IPS-NIHi7 (cell line): Measurements from ENCODE around the gene EGR1.

Experiments
- DNase-seq: peaks from one replicate; pipeline ENCODE4 v3.0.0; 2012; ENCODE audit warnings: mixed read lengths; ENCODE audit errors: extremely low spot score

EGR1 gene

GRCh38 chr5:138465261-138466124, at the start of gene EGR1:
EGR1 (plus strand) TSS chr5:138465479; CDS start chr5:138465762, 283 bp downstream.
- peak; percentile 82 for DNase-seq

GRCh38 chr5:138418444-138418843, 46.8 kb upstream of the EGR1 start:
- DNase-seq = no peak

GRCh38 chr5:138425079-138425478, 40.2 kb upstream of the EGR1 start:
- no peak for DNase-seq

- no peak for DNase-seq
Measured at GRCh38 chr5:138435943-138436342, 29.3 kb upstream of the EGR1 start.

GRCh38 chr5:138438003-138438723, 27.1 kb upstream of the EGR1 start:
- peak; percentile 38 for DNase-seq

- peak; percentile 93 for DNase-seq
Measured at GRCh38 chr5:138438724-138439476, 26.4 kb upstream of the EGR1 start, which contains the start of gene REEP2. REEP2 (plus strand) TSS chr5:138439057; CDS start chr5:138439209, 152 bp downstream.

GRCh38 chr5:138439477-138440158, 25.7 kb upstream of the EGR1 start:
- peak; percentile 48 for DNase-seq

GRCh38 chr5:138440159-138441073, 24.9 kb upstream of the EGR1 start:
- DNase-seq = no peak

GRCh38 chr5:138441221-138441620, 24.1 kb upstream of the EGR1 start:
- no peak for DNase-seq

GRCh38 chr5:138444078-138444773, 21.1 kb upstream of the EGR1 start:
- no peak for DNase-seq

- no peak for DNase-seq
Measured at GRCh38 chr5:138444774-138445546, 20.3 kb upstream of the EGR1 start.

- no peak for DNase-seq
Measured at GRCh38 chr5:138445547-138446271, 19.6 kb upstream of the EGR1 start.

GRCh38 chr5:138448070-138448469, 17.2 kb upstream of the EGR1 start:
- no peak for DNase-seq

- DNase-seq = no peak
Measured at GRCh38 chr5:138448481-138449398, 16.5 kb upstream of the EGR1 start.

- DNase-seq = peak; percentile 97
Measured at GRCh38 chr5:138449501-138450239, 15.6 kb upstream of the EGR1 start.

GRCh38 chr5:138450971-138451370, 14.3 kb upstream of the EGR1 start:
- DNase-seq = no peak

- DNase-seq = no peak
Measured at GRCh38 chr5:138452720-138453119, 12.6 kb upstream of the EGR1 start.
